ENCODE measurements around the gene DGCR2. TPM values are rescaled to one million over a fixed set of nuclear protein-coding genes. Genes with fewer than 3 reads are reported as not detected.
"Not testable (repeated sequence)": the region's sequence is repeated elsewhere in the genome, so short reads cannot be mapped to it uniquely, and the experiment has no call there.

The DGCR2 gene
- total RNA-seq, 2 donors from 2014 or later = 85.8 to 104 TPM

- intact Hi-C loops (cut with DNase I, micrococcal nuclease) = no loop called here
- DNase-seq = no peak
- no peak for ATAC-seq
Measured at GRCh38 chr22:19038728-19039447, 83.3 kb downstream of the DGCR2 start.

GRCh38 chr22:19038164-19038546, 84.1 kb downstream of the DGCR2 start:
- DNase-seq = no peak
- intact Hi-C loops (cut with DNase I, micrococcal nuclease) = no loop called here

DNA sequence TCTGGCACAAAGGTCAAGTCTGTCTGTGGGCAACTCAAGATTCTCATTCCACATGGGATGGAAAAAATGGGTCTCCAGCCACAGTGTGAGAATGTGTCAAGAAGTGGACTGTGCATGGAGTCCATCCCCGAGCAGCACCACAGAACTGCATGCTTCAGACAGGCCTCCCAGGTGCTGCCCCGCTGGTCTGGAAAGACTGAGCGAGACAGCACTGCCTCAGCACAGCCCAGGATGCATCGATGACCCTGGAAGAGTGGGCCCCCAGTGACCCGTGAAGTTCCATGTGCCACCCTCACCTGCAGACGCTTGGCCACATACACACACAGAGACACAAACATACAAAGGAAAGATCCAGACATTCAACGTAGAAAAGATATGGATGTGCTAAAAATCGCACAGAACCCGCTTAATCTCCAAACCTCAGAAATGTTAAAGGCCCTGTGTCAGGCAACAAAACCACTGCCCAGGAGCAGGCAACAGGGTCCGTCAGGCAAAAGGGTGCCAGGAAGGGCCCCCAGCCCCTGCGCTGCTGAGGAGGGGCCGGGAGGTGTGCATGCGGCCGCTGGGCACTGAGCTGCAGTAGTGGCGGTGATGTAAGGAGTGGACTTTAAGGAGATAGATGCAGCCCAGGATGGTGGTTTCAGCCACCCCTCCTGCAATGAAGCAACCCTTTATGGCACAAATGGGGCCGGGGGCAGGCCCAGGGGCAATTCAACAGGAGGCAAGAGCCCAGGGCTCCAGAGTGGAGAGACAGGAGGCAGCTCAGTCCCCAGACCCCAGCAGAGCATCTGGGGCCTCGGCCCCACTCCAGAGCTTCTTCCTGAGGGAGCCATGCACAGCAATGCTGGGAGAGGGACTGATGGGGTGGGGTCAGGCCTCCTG, 84.7 kb downstream of the DGCR2 start:
- ATAC-seq (no peak), DNase-seq (no peak)
- intact Hi-C loops (cut with DNase I, micrococcal nuclease) = no loop called here

More at GRCh38 chr22:19038164-19038546, 84.1 kb downstream of the DGCR2 start:
- no peak for ATAC-seq

DNA sequence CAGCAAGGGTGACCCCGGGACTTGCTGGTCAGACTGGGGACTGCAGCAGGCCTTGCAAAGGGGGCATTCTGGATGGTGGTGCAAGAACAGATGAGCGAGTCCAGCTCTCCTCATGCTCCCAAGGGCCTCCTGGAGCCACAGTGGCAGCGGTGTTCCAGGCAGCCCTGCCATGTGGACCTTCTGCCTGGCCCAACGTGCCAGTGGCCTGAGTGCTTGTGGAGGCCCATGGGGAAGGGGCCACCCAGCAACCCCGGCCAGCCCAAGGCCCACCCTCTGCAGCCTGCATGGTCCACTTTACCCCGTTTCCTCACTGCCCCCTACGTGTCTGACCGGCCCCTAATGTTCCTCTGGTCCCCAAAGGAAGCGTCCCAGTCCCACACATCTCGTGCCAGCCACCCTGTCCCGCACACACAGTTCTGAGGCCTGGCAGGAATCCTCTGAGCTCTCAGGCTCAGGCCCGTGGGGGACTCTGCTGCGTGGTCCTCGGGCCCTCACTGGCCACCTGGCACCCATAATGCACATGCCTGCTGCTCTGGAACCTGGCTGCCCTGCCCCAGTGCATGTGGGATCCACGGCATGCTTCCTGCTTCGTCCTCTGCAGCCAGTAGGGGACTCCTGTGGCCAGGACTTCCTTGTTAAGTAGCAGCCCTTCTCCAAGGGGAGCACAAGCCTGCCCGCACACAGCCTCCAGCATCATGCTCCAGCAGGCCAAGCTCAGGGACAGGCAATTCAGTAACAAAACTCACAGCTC, 85.5 kb downstream of the DGCR2 start:
- ATAC-seq (peak; percentile 15), DNase-seq (no peak)
- intact Hi-C loops (cut with DNase I, micrococcal nuclease) = no loop called here

DNA sequence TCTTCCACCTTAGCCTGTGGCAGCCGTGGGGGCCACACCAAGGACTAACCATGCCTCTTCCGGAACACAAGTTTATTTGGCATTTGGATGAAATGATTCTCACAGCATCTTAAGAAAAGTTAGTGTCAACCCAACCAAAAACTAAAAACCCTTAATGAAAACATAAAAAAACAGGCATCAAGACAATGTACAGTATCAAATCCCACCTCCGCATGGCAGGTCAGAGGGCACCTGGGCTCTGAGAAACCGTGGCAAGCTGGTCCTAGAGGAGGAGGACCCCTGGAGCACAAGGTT, 86.0 kb downstream of the DGCR2 start:
- no peak for ATAC-seq
- no peak for DNase-seq
- intact Hi-C loops (cut with DNase I, micrococcal nuclease) = no loop called here

DNA sequence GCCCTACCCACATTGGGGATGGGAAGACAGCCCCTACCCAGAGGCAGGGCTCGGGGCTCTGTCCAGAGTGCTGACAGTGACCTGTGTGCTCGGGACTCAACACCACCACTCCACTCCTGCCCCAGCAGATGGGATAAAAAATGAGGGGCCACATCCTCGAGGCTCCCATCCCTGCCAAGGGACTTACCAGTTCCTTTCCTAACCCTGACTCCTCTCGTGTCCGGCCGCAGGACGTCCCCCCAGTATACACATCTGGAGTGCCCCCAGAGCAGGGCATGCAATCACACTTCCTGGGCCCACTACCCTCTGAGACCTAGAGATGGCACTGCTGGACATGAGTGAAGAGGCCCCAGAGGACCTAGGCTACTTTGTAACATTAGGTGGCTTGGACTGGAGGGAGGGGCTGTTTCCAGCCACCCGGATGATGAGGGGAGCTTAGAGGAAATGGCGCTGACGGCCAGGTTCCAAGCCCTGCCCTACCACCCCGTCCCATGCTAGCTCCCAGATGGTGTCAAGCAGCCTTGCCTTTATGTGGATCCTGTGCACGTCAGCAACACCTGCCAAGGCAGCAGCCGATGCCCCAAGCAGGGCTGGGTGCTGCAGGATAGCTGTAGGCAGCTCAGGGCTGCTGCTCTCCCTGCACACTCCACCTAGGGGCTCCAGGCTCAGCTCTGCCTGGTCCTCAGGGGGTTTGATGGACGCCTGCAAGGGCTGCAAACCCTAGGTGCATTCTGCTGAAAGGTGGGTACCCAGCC, 86.6 kb downstream of the DGCR2 start:
- intact Hi-C loops (cut with DNase I, micrococcal nuclease) = no loop called here
- DNase-seq = no peak
- ATAC-seq = peak; percentile 36

DNA sequence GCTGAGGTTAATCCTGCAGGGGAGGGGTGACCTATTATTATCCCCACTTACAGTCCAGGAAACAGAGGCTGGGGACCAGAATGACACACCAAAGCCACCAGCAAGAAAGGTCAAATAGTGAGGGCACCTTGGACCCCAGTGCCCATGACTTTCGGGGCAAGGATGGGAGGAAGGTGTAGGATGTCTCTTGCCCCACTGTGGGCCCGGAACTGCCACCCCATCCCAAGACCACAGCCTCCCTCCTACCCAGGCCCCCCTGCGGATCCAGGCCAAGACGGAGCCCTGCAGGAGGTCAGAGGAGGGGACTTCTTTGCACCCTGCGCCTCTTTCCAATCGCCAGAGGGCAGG, 87.1 kb downstream of the DGCR2 start:
- ATAC-seq; DNase-seq; intact Hi-C loops (cut with DNase I, micrococcal nuclease): not testable (repeated sequence)

- ATAC-seq; intact Hi-C loops (cut with DNase I, micrococcal nuclease); DNase-seq: not testable (repeated sequence)
Measured at GRCh38 chr22:19034724-19035120, 87.5 kb downstream of the DGCR2 start.

DNA sequence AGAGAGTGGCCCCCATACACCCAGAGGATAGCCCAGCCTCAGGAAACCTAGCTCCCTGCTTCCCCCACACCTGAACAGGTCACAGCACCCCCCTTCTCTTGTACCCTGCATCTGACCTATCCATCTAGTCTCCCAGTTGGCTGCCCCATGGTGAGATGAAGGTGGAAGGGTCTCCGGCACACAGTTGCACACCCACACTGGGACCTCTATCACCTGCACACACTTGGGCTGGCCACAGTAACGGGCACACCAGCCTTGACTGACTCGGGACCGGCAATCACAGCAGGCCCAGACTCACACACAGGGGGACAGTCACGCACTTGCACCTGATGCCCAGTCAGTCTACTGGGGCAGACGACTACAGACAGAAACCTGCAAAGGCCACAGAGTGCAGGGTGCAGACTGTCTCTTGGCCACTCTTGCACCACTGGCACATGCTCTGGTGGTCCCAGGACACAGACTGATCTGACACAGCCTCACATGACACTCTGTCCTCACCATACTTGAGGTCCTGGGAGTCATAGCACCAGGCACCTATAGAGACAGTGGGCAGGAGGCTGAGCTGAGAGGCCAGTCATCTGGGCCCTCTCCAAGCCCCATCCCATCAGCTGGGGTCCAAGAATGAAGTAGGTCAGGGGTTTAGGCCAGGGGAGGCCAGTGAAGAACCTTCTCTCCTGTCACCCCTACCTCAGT, 88.0 kb downstream of the DGCR2 start:
- ATAC-seq; DNase-seq; intact Hi-C loops (cut with DNase I, micrococcal nuclease): not testable (repeated sequence)

- ATAC-seq; intact Hi-C loops (cut with DNase I, micrococcal nuclease); DNase-seq: not testable (repeated sequence)
Measured at GRCh38 chr22:19033568-19033905, 88.7 kb downstream of the DGCR2 start.

DNA sequence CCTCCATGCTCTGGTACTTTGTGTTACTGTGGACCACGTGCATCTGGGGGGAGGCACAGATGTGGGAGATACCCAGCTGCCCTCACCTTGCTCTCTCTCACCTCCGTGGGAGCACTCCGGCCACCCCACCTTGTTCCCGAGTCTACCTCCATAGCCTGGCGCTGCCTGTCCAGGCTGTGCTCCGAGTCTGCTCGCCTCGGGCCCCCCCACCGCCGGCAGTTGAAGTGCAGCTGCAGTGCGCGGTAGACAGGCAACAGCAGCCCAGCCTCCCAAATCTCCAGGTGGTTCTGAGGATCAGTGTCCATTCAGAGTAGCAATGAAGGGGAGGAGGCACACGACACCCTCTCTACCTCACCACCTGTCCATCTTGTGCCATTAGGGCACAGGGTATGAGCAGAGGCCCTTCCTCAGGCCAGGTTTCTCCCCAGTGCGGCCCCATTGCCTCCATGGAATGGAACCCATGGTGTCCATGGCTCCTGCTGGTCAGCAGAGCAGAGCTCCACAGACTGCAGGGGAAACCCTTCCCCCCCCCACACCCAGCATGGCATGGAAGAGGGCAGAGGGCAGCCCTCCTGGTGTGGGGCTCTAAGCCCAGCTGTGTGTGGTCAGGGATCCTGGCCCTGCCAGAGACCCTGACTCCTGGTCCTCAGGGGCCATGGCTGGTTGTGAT, 89.2 kb downstream of the DGCR2 start:
- ATAC-seq; intact Hi-C loops (cut with DNase I, micrococcal nuclease); DNase-seq: not testable (repeated sequence)

- DNase-seq; intact Hi-C loops (cut with DNase I, micrococcal nuclease); ATAC-seq: not testable (repeated sequence)
Measured at GRCh38 chr22:19032156-19032785, 89.9 kb downstream of the DGCR2 start.

GRCh38 chr22:19030889-19031252, 91.3 kb downstream of the DGCR2 start:
- DNase-seq; ATAC-seq; intact Hi-C loops (cut with DNase I, micrococcal nuclease): not testable (repeated sequence)

DNA sequence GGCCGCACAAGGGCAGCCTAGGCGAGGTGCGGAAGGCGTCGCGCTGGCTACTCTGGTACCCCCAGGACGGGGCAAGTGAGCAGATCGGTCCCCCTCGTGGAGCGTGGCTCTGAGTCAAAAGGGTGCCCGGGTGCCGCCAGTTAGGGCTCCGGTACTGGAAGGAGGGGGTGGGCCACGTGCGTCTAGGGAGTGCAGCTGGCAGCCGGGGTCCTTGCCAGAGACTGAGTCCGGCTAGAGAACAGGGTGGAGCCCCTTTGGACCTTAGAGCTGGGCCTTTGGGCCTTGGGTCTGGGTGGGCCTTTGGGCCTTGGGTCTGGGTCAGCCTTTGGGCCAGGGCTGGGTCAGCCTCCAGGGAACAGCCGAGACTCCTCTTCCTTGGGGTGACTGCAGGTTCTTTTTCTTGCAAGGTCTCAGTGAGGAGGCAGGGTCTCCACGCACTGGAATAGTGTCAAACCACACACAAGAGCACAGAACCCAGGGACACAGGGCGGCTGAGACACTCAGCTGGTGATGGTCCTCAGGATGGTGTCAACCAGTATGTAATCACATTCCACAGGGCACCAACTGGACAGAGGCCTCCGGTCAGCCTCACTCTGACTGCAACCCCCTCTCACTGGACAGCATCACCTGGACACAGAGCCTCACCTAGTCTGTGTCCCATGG, 91.9 kb downstream of the DGCR2 start:
- DNase-seq; ATAC-seq; intact Hi-C loops (cut with DNase I, micrococcal nuclease): not testable (repeated sequence)

GRCh38 chr22:19029113-19030103, 92.8 kb downstream of the DGCR2 start:
- intact Hi-C loops (cut with DNase I, micrococcal nuclease); ATAC-seq; DNase-seq: not testable (repeated sequence)

GRCh38 chr22:19028060-19028455, 94.2 kb downstream of the DGCR2 start:
- intact Hi-C loops (cut with DNase I, micrococcal nuclease); DNase-seq; ATAC-seq: not testable (repeated sequence)

All from left colon (tissue), 2 donors.